HUES48 (cell line): ENCODE results near the gene MAGI1.

Source experiments
- H3K27ac ChIP-seq: one replicate; pipeline ENCODE4 v1.7.0; 2013; ENCODE audit warnings: low read depth, low read length, inconsistent platforms
- H3K27me3 ChIP-seq: 2 replicates; pipeline ENCODE4 v1.6.1; 2013; ENCODE audit warnings: mild to moderate bottlenecking, low read length; ENCODE audit not compliant: control insufficient read depth, insufficient read depth
- H3K36me3 ChIP-seq: 2 replicates; pipeline ENCODE4 v1.6.1; 2013; ENCODE audit warnings: low read length; ENCODE audit not compliant: control insufficient read depth, insufficient read depth
- H3K4me1 ChIP-seq: 2 replicates; pipeline ENCODE4 v1.6.1; 2013; ENCODE audit warnings: mild to moderate bottlenecking, low read length; ENCODE audit not compliant: control insufficient read depth, insufficient read depth
- H3K4me3 ChIP-seq: 2 replicates; pipeline ENCODE4 v1.5.1; 2013; ENCODE audit warnings: mild to moderate bottlenecking, low read depth, low read length
- H3K9ac ChIP-seq: 2 replicates; pipeline ENCODE4 v1.6.1; 2013; ENCODE audit warnings: mild to moderate bottlenecking, low read depth, low read length, moderate library complexity
- H3K9me3 ChIP-seq: 2 replicates; pipeline ENCODE4 v1.6.1; 2013; ENCODE audit warnings: low read length; ENCODE audit not compliant: control insufficient read depth, insufficient read depth

MAGI1 gene

DNA sequence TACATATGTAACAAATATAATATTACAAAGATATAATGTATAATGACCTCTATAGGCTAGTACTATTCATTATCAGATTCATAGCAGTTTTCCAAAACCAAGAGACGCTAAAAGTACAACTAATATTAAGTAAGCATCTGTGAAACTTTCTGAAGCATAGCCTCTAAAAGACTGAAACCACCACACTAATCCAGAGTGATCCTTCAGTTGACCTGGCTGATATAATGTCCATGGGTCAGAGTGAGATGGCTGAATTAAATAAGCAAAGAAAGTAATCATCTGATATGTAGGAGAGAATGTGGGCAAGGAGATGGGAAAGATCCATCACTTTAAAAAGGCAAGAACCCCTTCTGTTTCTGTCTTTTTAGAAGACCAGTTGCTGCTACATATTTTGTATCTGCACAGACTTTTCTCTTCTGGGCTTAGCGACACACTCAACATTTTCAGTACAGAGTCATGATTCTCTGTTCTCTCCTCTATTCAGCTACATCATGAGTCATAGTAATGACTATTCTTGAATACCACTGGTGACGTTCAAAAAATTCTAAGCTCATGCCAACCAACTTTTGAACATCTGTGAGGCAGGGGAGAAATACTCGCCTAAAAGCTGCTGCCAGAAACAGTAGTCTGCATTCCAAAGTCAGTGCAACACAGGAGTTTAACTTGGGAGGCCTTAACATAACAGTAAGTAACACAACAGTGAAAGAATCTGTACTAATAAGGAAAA lies 149.6 kb downstream of the MAGI1 start:
- H3K4me1 ChIP-seq, result peaks cover 39% of the 10 kb centered on the region
- H3K27me3 ChIP-seq, result no peaks in the 10 kb centered on the region
- H3K27ac ChIP-seq, result peak overlapping the region; percentile 13
- H3K9ac ChIP-seq, result no peak overlapping the region
- no peaks in the 10 kb centered on the region for H3K9me3 ChIP-seq
- no peaks in the 10 kb centered on the region for H3K36me3 ChIP-seq
- no peak overlapping the region; the same call in 1 of the 2 replicates for H3K4me3 ChIP-seq

DNA sequence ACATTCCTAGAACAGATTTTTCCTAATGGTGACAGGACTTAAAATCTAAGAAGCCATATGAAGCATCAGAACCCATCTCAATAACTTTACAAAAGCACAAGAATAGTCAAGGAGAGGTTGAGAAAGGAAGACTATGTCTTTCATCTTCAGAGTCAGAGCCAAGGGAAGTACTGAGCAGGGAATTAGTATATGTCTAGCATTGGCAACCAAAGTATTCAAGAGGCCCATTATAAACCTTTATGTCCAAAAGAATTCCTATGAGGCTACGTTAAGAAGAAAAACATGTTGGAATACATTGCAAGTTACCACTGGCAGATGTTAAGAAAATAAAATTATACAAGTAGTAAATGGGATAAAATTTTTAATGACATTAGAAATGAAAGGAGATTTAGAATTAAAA lies 150.5 kb downstream of the MAGI1 start:
- Histone ChIP-seq H3K4me1 (peaks cover 38% of the 10 kb centered on the region), H3K9me3 (no peaks in the 10 kb centered on the region), H3K27me3 (no peaks in the 10 kb centered on the region), H3K4me3 (no peak overlapping the region), H3K36me3 (no peaks in the 10 kb centered on the region), H3K27ac (no peak overlapping the region), H3K9ac (no peak overlapping the region)

DNA sequence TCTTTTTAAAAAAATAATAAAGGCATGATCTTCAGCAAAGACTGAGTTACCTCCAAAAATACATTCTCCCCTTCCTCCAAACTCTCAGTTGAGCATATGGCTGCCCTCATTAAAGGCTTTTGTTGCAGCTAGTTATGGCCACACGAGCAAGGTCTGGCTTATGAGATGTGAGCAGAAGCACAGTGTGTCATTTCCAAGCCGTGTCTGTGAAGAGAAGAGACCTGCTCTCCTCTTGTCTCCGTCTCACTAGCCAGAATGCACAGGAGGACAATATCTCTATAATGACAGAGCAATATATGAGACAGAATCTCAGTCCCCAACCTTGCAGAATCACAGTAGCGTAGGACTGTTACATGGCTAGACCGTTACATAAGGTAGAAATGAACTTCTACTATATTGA lies 152.3 kb downstream of the MAGI1 start:
- no peak overlapping the region for H3K27ac ChIP-seq
- H3K27me3 ChIP-seq, result no peaks in the 10 kb centered on the region
- peaks cover 29% of the 10 kb centered on the region for H3K4me1 ChIP-seq
- H3K4me3 ChIP-seq, result no peak overlapping the region
- H3K36me3 ChIP-seq, result no peaks in the 10 kb centered on the region
- H3K9ac ChIP-seq, result no peak overlapping the region
- H3K9me3 ChIP-seq, result no peaks in the 10 kb centered on the region

DNA sequence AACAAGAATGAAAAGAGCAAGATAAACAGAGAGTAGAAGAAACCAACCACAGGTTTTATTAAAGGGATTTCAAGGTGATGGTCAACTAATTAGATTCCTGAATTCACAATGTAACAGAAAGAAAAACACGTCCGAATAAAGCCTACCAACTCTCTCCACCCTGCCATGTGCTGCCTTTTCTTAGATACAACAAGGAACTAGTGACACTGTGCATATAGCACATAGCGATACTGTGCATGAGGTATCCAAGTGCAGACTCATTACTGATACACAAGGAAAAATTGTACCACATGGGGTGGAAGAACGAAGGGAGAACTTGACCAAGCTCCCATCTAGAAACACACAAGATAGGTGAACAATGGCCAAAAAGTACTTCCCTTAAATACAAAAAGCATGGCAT lies 154.6 kb downstream of the MAGI1 start:
- Histone ChIP-seq H3K9me3 (no peaks in the 10 kb centered on the region), H3K4me3 (no peak overlapping the region), H3K9ac (no peak overlapping the region), H3K36me3 (no peaks in the 10 kb centered on the region), H3K27ac (no peak overlapping the region), H3K27me3 (no peaks in the 10 kb centered on the region), H3K4me1 (peaks cover 23% of the 10 kb centered on the region)

DNA sequence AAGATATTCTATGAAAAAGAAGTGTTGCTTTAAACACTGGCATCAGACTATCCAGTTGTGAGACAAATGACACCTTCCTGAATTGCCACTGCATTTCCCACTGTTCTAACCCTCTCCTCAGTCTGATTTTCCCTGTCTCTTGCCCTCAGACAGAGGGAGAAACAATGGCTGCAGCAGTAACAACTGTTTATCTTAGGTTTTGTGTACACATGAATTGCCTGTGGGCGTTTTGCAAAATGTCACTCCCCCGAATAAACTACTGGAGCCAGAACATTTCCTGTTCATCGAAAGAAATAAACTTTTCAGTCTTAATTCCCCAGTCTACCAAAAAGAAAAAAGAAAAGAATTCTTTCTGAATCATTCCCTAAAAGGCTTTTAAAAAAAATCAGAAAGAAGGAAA lies 155.1 kb downstream of the MAGI1 start:
- H3K27ac ChIP-seq, result no peak overlapping the region
- no peak overlapping the region for H3K4me3 ChIP-seq
- no peaks in the 10 kb centered on the region for H3K9me3 ChIP-seq
- no peak overlapping the region for H3K9ac ChIP-seq
- no peaks in the 10 kb centered on the region for H3K36me3 ChIP-seq
- H3K27me3 ChIP-seq, result no peaks in the 10 kb centered on the region
- peaks cover 27% of the 10 kb centered on the region for H3K4me1 ChIP-seq

DNA sequence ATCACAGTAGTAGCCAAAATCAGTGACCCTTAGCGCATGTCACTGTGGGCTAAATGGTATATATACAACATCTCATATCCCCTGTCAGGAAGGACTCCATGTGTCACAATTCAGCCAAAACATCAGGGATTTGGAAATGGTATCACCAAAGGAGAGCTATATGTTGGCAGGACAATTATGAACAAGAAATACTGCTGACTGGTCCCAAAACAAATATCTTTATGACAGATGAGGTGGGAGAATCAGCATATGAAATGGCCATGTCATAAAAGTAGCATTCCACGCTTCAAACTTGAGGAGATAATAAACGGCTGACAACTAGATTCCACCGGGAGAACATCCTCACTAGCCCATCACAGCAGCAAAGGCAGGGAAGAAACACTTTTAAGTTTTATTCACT lies 158.4 kb downstream of the MAGI1 start:
- Histone ChIP-seq H3K27ac (no peak overlapping the region), H3K4me3 (no peak overlapping the region), H3K9me3 (no peaks in the 10 kb centered on the region), H3K36me3 (no peaks in the 10 kb centered on the region), H3K27me3 (no peaks in the 10 kb centered on the region), H3K9ac (no peak overlapping the region), H3K4me1 (peaks cover 32% of the 10 kb centered on the region)

DNA sequence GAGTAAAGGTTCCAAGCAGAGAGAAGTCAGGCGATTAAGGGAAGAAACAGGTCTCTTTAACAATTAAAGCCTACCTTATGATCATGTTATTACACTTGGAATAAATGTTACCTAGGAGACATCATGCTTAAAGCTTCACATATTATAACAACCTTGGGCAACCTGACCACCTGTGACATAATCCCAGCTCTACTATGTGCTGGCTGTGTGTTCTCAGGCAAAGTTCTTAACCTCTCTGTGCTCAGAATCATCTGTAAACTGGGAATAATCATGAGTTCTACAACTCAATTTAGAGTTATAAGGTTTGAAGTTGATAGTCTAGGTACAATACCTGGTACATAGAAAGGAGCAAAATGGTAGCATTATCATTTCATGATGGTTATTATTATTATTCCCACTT lies 159.3 kb downstream of the MAGI1 start:
- Histone ChIP-seq H3K4me1 (peaks cover 32% of the 10 kb centered on the region), H3K27me3 (no peaks in the 10 kb centered on the region), H3K9me3 (no peaks in the 10 kb centered on the region), H3K27ac (peak overlapping the region; percentile 79), H3K9ac (no peak overlapping the region), H3K4me3 (no peak overlapping the region), H3K36me3 (no peaks in the 10 kb centered on the region)

DNA sequence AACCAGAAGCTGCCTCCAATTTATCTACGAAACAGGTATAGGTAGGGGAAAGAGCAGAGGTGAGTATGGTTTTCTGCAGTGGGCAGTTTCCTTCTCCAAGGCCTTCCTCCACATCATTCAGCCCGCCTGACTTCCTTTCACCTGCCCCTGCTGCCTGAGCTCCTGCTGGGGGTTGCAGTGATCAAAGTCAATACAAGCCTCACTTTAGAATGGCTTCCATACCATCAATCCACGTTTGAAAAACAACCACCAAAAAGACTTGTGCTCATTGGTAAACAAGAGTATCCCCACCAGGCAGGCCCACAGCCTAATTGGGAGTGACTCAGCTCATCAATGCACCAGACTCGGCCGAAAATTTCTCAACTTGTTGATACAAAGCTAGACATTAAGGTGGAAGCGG lies 159.9 kb downstream of the MAGI1 start:
- Histone ChIP-seq H3K4me3 (no peak overlapping the region), H3K4me1 (peaks cover 27% of the 10 kb centered on the region), H3K36me3 (no peaks in the 10 kb centered on the region), H3K9ac (no peak overlapping the region), H3K27ac (peak overlapping the region; percentile 79), H3K9me3 (no peaks in the 10 kb centered on the region), H3K27me3 (no peaks in the 10 kb centered on the region)

DNA sequence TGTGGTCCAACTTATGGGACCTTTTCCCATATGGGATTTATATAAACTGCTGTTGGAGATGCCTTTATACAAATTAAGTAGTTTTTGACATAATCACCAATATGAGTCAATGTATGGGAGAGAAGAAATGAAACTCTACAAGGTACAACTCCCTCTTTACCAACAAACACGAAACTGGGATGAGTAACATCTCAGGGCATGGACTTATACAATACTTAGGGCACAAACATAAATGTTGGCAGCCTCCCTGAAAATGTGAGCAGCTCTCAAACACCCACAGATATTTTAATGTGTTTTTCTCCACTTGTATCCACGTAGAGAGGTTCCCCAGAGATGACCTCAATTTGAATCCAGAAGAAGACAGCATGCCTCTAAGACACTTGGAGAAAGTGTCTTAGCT lies 161.6 kb downstream of the MAGI1 start:
- Histone ChIP-seq H3K9me3 (no peaks in the 10 kb centered on the region), H3K27ac (no peak overlapping the region), H3K4me1 (peaks cover 21% of the 10 kb centered on the region), H3K36me3 (no peaks in the 10 kb centered on the region), H3K4me3 (no peak overlapping the region), H3K9ac (no peak overlapping the region), H3K27me3 (no peaks in the 10 kb centered on the region)

DNA sequence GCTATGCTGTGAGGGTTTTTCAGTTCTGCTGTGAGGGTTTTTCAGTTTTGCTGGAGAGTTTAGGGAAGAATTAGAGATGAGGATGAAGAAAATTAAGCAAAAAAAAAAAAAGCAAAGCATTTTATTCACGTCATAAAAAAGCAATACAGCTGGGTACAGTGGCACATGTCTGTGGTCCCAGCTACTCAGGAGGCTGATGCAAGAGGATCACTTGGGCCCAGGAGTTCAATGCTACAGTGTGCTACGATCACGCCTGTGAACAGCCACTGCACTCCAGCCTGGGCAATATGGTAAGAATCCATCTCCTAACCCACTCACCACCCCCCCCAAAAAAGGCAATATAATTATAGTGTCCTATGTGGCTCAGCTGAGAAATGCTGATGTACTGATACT lies 162.7 kb downstream of the MAGI1 start:
- H3K27ac ChIP-seq, result no peak overlapping the region
- peaks cover 25% of the 10 kb centered on the region for H3K4me1 ChIP-seq
- H3K9me3 ChIP-seq, result no peaks in the 10 kb centered on the region

DNA sequence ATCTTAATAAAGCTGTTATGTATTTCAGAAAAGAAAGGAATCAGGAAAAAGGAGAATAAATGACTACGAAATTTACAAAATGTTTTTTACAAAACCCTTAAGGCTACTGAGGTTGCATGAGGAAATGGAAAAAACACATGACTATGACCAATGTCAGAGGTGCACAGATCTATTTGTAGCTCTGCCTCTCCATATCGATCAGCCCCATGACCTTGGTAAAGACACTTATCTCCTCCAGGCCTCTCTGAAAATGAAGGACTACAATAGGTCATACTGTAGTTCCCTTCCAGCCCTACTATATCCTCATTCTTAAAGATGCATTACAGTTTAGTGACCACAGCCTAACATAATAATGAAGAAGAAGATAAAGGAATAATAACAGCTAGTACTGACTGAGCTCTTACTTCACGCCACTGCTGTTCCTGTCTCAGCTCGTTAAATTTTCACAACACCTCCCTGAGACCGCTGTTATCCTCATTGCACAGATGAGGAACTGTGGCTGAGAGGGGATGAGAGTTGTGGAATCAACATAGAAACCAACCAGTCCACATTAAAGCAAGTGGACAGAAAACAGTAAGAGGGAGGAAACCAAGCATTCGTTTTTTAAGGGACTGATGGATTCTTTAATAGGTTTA lies 163.2 kb downstream of the MAGI1 start:
- no peaks in the 10 kb centered on the region for H3K9me3 ChIP-seq
- no peak overlapping the region for H3K27ac ChIP-seq
- no peaks in the 10 kb centered on the region for H3K36me3 ChIP-seq
- no peaks in the 10 kb centered on the region for H3K27me3 ChIP-seq
- H3K9ac ChIP-seq, result no peak overlapping the region
- H3K4me1 ChIP-seq, result peaks cover 25% of the 10 kb centered on the region
- no peak overlapping the region for H3K4me3 ChIP-seq

More for the DNA sequence above, 162.7 kb downstream of the MAGI1 start:
- no peak overlapping the region for H3K4me3 ChIP-seq
- H3K9ac ChIP-seq, result no peak overlapping the region
- no peaks in the 10 kb centered on the region for H3K27me3 ChIP-seq
- no peaks in the 10 kb centered on the region for H3K36me3 ChIP-seq
